Measurements from ENCODE around the gene CKLF.
"Not testable (repeated sequence)": the region's sequence is repeated elsewhere in the genome, so short reads cannot be mapped to it uniquely, and the experiment has no call there.

CKLF gene

DNA sequence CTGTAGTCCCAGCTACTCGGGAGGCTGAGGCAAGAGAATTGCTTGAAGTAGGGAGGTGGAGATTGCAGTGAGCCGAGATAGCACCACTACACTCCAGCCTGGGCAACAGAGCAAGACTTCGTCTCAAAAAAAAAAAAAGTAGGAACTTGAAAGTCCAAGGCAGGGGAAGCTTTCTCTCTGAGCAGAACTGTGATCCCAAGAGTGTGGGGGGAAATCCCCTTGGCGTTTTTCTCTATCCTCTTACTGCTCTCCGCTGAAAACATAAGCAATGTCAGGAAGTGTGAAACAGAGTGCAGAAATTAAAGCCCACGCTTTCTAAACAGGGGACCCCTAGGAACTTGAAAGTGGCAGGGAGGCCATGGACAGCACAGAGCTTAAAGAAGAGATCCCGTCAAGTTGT lies 42.4 kb downstream of the CKLF start:
- H3K36me3 ChIP-seq (ENCODE audit: insufficient read depth, low read length) = no peaks in the 10 kb centered on the region
- no peaks in the 10 kb centered on the region for H3K27me3 ChIP-seq (ENCODE audit: insufficient read depth, low read length)
- no peak overlapping the region for H2AFZ ChIP-seq (ENCODE audit: low read depth, low read length)
- H3K4me3 ChIP-seq (ENCODE audit: low read length) = no peak overlapping the region
- H3K4me1 ChIP-seq (ENCODE audit: insufficient read depth, low read length) = no peaks in the 10 kb centered on the region
- H3K9me3 ChIP-seq (ENCODE audit: low read length) = no peaks in the 10 kb centered on the region

DNA sequence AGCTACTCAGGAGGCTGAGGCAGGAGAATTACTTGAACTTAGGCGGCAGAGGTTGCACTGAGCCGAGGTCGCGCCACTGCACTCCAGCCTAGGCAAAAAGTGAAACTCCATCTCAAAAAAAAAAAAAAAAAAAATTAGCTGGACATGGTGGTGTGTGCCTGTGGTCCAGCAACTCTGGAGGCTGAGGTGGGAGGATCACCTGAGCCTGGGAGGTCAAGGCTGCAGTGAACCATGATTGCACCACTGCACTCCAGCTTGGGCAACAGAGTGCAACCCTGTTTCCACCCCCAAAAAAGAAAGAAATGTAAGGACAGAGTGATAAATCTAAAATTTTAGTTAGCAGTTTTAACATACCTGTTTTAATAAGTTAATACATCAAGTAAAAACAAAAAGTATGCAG lies 44.2 kb downstream of the CKLF start:
- not testable (repeated sequence) for H3K4me3 ChIP-seq (ENCODE audit: low read length); H2AFZ ChIP-seq (ENCODE audit: low read depth, low read length); H3K36me3 ChIP-seq (ENCODE audit: insufficient read depth, low read length); H3K27me3 ChIP-seq (ENCODE audit: insufficient read depth, low read length); H3K4me1 ChIP-seq (ENCODE audit: insufficient read depth, low read length); H3K9me3 ChIP-seq (ENCODE audit: low read length)

DNA sequence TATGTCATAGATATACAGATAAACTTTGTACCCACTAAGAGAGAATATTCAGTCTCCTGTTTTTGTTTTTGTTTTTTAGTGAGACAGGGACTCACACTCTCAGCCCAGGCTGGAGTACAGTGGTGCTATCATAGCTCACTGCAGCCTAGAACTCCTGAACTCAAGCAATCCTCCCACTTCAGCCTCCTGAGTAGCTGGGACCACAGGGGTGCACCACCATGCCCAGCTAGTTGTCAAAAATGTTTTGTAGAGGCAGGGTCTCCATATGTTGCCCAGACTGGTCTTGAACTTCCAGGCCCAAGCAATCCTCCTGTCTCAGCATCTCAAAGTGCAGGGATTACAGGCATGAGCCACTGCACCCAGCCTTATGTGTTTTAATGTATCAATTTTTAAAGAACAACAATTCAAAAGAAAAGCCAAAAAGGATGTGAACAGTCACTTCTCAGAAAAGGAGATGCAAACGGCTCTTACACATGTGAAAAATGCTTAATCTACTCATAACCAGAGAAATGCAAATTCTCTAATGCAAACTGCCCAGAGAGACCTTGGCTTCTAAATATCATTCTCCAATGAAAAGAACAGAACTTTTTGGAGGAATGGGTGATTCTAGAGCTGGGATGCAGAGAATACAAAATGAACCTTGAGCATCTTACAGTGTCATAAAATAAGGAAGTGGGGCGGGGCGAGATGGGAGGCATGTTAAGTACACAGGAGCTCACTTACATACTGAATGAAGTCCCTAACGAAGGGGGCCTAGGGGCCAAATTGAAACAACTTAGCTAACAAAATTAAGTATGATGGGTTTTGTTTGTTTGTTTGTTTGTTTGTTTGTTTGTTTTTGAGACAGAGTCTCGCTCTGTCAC lies 44.8 kb downstream of the CKLF start:
- peaks cover 3% of the 10 kb centered on the region for H3K4me1 ChIP-seq (ENCODE audit: insufficient read depth, low read length)
- H3K27me3 ChIP-seq (ENCODE audit: insufficient read depth, low read length) = no peaks in the 10 kb centered on the region
- no peaks in the 10 kb centered on the region for H3K9me3 ChIP-seq (ENCODE audit: low read length)
- H2AFZ ChIP-seq (ENCODE audit: low read depth, low read length) = no peak overlapping the region
- H3K36me3 ChIP-seq (ENCODE audit: insufficient read depth, low read length) = no peaks in the 10 kb centered on the region
- H3K4me3 ChIP-seq (ENCODE audit: low read length) = no peak overlapping the region

DNA sequence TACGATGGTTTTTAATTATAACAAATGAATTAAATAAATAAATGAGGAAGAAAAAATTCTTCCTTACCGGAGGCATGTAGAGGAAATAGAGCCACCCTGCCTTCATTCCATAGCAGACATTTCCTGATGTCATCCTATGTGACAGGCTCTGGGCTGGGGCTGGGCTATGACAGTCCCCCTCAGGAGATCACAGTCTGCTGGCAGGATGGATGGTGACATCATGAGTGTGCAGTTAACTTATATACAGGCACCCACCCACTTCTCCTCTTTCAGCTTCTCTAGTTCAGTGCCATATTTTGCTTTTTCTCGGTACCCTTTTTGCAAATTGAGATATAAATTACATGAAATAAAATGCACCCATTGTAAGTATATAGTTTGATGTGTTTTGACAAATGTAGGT lies 45.7 kb downstream of the CKLF start:
- Histone ChIP-seq H3K4me1 (ENCODE audit: insufficient read depth, low read length) (peaks cover 3% of the 10 kb centered on the region), H3K27me3 (ENCODE audit: insufficient read depth, low read length) (no peaks in the 10 kb centered on the region), H2AFZ (ENCODE audit: low read depth, low read length) (no peak overlapping the region), H3K4me3 (ENCODE audit: low read length) (no peak overlapping the region), H3K36me3 (ENCODE audit: insufficient read depth, low read length) (no peaks in the 10 kb centered on the region), H3K9me3 (ENCODE audit: low read length) (no peaks in the 10 kb centered on the region)

DNA sequence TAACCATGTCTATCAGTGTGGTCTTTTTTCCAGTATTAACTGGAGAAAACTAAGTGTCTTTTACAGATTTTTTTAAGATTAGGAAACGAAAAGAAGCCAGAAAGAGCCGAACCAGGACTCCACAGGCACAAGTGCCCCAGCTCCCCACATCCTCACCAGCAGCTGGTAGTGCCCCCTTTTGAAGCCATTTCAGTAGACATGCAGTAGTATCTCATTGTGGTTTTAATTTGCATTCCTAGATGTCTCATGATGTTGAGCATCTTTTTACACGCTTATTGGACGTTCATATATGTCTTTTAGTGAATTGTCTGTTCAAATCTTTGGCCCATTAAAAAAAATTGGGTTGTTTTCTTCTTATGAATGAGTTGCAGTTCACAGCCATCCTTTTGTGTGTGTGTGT lies 47.4 kb downstream of the CKLF start:
- H3K4me3 ChIP-seq (ENCODE audit: low read length) = no peak overlapping the region
- peaks cover 7% of the 10 kb centered on the region for H3K4me1 ChIP-seq (ENCODE audit: insufficient read depth, low read length)
- no peak overlapping the region for H2AFZ ChIP-seq (ENCODE audit: low read depth, low read length)
- H3K9me3 ChIP-seq (ENCODE audit: low read length) = no peaks in the 10 kb centered on the region
- no peaks in the 10 kb centered on the region for H3K27me3 ChIP-seq (ENCODE audit: insufficient read depth, low read length)
- no peaks in the 10 kb centered on the region for H3K36me3 ChIP-seq (ENCODE audit: insufficient read depth, low read length)

DNA sequence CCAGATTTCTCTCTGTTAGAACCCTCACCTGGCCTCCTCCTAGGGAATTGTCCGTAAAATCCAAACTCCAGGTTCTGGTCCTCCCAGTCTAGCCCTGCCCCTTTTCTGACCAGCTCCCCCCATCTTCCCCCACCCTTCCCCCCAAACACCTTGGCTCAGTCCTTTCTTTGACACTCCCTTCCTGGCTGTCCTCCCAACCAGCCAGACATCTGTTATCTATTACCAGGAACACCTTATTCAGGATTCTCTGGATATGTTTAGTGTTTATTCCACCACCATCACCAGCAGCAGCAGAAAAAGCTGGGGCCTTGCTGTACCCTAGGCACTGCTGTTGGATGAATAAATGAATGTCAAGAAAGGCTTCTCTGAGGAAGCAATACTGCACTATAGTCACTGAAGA lies 48.1 kb downstream of the CKLF start:
- no peaks in the 10 kb centered on the region for H3K27me3 ChIP-seq (ENCODE audit: insufficient read depth, low read length)
- no peak overlapping the region for H3K4me3 ChIP-seq (ENCODE audit: low read length)
- no peaks in the 10 kb centered on the region for H3K9me3 ChIP-seq (ENCODE audit: low read length)
- H3K36me3 ChIP-seq (ENCODE audit: insufficient read depth, low read length) = no peaks in the 10 kb centered on the region
- no peak overlapping the region for H2AFZ ChIP-seq (ENCODE audit: low read depth, low read length)
- H3K4me1 ChIP-seq (ENCODE audit: insufficient read depth, low read length) = peaks cover 7% of the 10 kb centered on the region

DNA sequence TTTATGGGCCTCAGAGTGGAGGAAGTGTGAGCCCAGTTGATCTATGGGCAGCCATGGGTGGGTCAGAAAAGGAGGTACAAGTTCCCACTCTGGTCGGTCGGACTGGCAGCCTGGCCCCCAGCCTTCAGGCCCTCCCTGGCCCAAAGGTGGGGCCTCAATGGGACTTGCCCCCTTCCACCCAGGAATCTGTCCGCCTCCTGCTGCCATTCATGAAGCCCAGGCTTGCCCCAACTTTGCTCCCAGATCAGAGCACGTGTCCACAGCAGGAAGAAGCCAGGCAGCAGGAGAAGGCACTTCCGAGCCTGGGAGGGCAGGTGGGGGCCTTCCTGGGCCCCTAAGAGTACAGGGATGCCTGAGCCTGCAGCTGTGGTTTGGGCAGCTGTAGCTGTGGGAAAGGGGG lies 49.1 kb downstream of the CKLF start:
- no peaks in the 10 kb centered on the region for H3K9me3 ChIP-seq (ENCODE audit: low read length)
- no peak overlapping the region for H2AFZ ChIP-seq (ENCODE audit: low read depth, low read length)
- no peaks in the 10 kb centered on the region for H3K27me3 ChIP-seq (ENCODE audit: insufficient read depth, low read length)
- no peak overlapping the region for H3K4me3 ChIP-seq (ENCODE audit: low read length)
- H3K36me3 ChIP-seq (ENCODE audit: insufficient read depth, low read length) = no peaks in the 10 kb centered on the region
- peaks cover 13% of the 10 kb centered on the region for H3K4me1 ChIP-seq (ENCODE audit: insufficient read depth, low read length)

DNA sequence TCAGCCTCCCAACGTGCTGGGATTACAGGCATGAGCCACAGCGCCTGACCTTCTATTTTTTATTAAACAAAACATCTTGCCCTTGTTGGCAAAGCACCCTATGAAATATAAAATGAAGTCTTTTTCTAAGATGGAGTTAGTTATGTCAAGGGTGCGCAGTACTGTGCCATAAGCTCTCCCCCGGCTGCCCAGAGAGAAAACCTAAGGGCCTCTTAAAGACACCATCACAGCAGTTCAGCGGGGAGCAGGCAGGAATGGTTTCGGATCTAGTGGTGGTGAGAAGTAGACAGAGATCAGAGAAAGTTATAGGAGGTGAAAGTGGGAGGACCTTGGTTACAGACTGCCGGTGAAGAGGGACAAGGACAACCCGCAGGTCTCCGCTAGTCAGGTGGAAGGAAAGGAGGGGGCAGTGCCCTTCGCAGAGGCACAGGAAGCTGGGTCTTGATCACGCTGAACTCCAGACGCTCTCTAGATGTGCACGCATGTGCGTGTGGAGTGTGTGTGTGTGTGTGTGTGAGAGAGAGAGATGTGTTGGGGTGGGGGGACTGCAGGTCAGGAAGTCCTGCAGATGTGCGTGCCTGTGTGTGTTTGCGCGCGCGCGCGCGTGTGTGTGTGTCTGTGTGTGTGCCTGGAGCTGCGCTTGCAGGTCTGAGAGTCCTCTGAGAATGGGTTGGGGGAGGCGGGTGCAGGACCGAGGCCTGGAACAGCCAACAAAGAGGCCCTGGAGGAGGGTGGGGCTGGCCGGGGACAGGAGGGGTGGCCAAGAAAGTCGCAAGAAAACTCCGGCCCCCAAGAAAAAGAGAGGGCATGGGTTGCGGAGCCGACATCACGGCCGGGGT lies 51.4 kb downstream of the CKLF start:
- Histone ChIP-seq H3K4me3 (ENCODE audit: low read length) (peak overlapping the region; percentile 53), H3K36me3 (ENCODE audit: insufficient read depth, low read length) (peaks cover 4% of the 10 kb centered on the region), H3K4me1 (ENCODE audit: insufficient read depth, low read length) (peaks cover 17% of the 10 kb centered on the region), H3K27me3 (ENCODE audit: insufficient read depth, low read length) (no peaks in the 10 kb centered on the region), H3K9me3 (ENCODE audit: low read length) (no peaks in the 10 kb centered on the region), H2AFZ (ENCODE audit: low read depth, low read length) (peak overlapping the region; percentile 53)

DNA sequence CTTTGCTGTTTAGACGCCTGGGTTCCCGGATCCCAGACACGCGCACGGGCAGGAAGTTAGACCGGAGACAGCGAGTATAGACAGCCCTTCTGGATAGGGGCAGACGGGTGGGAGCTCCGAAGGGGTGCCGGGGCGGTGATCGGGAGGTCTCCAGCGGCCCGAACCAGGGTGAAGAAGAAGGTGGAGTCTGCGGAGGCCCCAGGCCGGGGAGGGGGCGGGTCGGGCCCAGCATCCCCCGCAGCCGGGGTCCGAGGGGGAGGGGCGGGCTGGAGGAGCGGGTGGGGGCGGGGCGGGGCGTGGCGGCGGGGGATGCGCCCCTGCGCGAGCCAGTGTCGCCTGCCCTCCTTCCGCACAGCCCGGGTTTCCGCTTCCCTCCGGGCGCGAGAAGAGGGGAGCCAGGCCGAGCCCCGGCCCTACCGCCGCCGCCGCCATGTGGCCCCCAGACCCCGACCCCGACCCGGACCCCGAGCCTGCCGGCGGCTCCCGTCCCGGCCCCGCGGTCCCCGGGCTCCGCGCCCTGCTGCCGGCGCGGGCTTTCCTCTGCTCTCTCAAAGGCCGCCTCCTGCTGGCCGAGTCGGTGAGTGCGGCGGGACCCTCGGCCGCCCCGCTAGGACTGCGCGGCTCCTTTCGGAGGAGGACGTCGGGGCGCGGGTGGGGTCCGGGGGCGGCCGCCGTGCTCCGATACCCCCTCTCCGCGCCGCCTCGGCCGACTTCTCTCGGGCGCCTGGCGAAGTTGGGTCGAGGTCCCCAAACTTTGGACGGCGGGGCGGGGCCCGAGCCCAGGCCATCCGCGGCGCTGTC lies 52.2 kb downstream of the CKLF start, which contains the start of gene CMTM3:
Gene CMTM3, plus strand, starts transcription at position 329 of the 801 bp plus-strand sequence. Its CDS starts 102 bp downstream, at position 431.
- H3K9me3 ChIP-seq (ENCODE audit: low read length) = no peaks in the 10 kb centered on the region
- H3K36me3 ChIP-seq (ENCODE audit: insufficient read depth, low read length) = peaks cover 13% of the 10 kb centered on the region
- no peaks in the 10 kb centered on the region for H3K27me3 ChIP-seq (ENCODE audit: insufficient read depth, low read length)
- peak within 1 kb of the TSS; percentile 57 for H2AFZ ChIP-seq (ENCODE audit: low read depth, low read length)
- H3K4me1 ChIP-seq (ENCODE audit: insufficient read depth, low read length) = peaks cover 17% of the 10 kb centered on the region
- H3K4me3 ChIP-seq (ENCODE audit: low read length) = peak within 1 kb of the TSS; percentile 53

DNA sequence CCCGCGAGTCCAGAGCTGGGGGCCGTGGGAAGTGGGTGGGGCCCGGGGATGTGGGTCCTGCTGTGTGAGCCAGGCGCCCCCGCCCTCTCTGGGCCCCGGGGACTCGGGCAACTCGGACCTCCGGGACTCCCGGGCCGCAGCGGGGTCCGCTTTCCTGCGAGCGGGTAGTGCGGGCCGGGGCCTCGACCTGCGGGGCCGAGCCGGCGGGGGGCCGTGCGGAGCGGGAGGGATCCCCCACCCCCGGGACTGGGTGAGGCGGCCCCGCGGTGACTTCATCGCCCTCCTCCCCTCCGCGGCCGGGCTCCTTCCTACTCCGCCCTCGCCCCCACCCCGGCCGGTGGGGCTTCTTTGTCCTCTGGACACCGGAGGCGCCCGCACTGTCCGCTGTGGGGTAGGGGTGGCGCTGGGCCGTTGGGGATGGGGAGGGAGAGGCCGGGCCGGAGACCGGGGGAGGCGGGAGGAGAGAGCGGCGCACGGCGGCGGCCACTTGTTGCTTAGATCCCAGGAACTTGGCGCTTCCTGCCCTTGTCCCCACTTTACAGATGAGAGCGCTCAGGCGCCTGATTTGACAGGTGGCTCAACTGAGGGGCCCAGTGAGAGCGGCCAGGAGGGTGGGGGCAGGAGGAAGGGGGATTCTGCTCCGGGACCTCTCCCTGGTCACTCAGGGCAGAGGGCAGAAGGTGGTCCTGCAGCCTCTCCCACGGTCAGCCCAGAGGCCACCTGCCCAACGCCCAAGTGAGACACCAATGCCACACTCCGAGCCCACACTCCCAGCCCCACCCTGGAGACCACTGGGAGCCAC lies 53.0 kb downstream of the CKLF start:
- peaks cover 17% of the 10 kb centered on the region for H3K4me1 ChIP-seq (ENCODE audit: insufficient read depth, low read length)

DNA sequence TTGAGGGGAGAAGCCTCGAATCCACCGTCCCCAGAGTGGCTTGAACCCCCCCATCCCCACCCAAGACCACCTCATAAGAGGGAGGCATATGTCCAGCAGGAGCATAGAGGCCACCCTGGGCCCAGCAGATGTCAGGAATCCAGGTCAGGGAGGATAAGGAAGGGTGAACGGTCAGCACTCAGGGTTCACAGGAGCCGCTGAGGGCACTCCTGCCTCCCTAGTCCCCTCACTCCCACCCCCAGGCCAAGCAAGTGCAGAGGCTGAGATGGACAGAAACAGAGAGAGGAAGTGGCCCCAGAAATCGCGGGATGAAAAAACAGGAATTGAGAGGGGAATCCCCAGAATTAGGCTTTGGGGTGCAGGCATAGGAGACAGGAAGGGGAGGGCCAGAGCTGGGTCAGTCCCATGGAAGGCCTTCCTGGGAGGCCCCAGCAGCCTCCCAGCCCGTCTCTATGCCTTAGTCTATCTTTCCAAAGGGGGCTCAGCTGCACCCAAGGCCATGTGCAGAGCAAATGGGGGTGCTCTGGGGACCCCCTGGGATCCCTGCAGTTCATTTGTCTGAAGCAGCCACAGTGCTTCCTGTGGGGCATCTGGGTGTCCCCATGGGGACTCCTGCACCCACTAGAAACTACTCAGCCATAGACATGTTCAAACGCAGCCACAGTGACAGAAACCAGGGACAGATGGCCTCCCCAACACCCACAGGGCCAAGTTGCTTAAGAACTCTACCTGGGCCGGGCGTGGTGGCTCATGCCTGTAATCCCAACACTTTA lies 53.8 kb downstream of the CKLF start:
- H3K9me3 ChIP-seq (ENCODE audit: low read length) = no peaks in the 10 kb centered on the region
- H3K4me3 ChIP-seq (ENCODE audit: low read length) = peak overlapping the region; percentile 53
- peaks cover 27% of the 10 kb centered on the region for H3K36me3 ChIP-seq (ENCODE audit: insufficient read depth, low read length)
- H3K27me3 ChIP-seq (ENCODE audit: insufficient read depth, low read length) = no peaks in the 10 kb centered on the region
- no peak overlapping the region for H2AFZ ChIP-seq (ENCODE audit: low read depth, low read length)
- peaks cover 14% of the 10 kb centered on the region for H3K4me1 ChIP-seq (ENCODE audit: insufficient read depth, low read length)

More for the DNA sequence above, 53.0 kb downstream of the CKLF start:
- Histone ChIP-seq H3K36me3 (ENCODE audit: insufficient read depth, low read length) (peaks cover 21% of the 10 kb centered on the region), H3K4me3 (ENCODE audit: low read length) (peak overlapping the region; percentile 53), H3K9me3 (ENCODE audit: low read length) (no peaks in the 10 kb centered on the region), H3K27me3 (ENCODE audit: insufficient read depth, low read length) (no peaks in the 10 kb centered on the region), H2AFZ (ENCODE audit: low read depth, low read length) (peak overlapping the region; percentile 57)
